Muscle of leg (tissue), 11 donors: ENCODE measurements around the gene CSF2RB. TPM values are rescaled to one million over a fixed set of nuclear protein-coding genes. Genes with fewer than 3 reads are reported as not detected.
"Not testable (repeated sequence)": the region's sequence is repeated elsewhere in the genome, so short reads cannot be mapped to it uniquely, and the experiment has no call there.

Experiments
- DNase-seq: peaks from one replicate; pipeline ENCODE4 v3.0.0; 2013
- H3K27ac ChIP-seq: one replicate; pipeline ENCODE4 v1.5.1; 2013; ENCODE audit warnings: mild to moderate bottlenecking, low read length, control low read depth
- H3K27me3 ChIP-seq: one replicate; pipeline ENCODE4 v1.6.1; 2013; ENCODE audit warnings: low read length; ENCODE audit not compliant: control insufficient read depth, insufficient read depth
- H3K36me3 ChIP-seq: one replicate; pipeline ENCODE4 v1.6.1; 2013; ENCODE audit warnings: low read length; ENCODE audit not compliant: control insufficient read depth, insufficient read depth
- H3K4me1 ChIP-seq: one replicate; pipeline ENCODE4 v1.6.1; 2013; ENCODE audit warnings: low read length; ENCODE audit not compliant: control insufficient read depth, insufficient read depth
- H3K4me3 ChIP-seq: one replicate; pipeline ENCODE4 v1.5.1; 2013; ENCODE audit warnings: low read length, control low read depth
- H3K9me3 ChIP-seq: replicated peaks from 2 replicates; pipeline ENCODE4 v1.6.1; 2013; ENCODE audit warnings: low read depth, low read length; ENCODE audit not compliant: control insufficient read depth
- WGBS: methylation state at CpG from one replicate; pipeline ENCODE4 v1.1.5; 2013; ENCODE audit warnings: missing lambda C conversion rate; ENCODE audit not compliant: insufficient coverage; 5-methylcytosine and 5-hydroxymethylcytosine counted together
- polyA plus RNA-seq, 8 donors: library from polyadenylated mRNA; unstranded; fragments of 120-200 nt; gene quantifications; one replicate each; pipeline versions ENCODE4 v1.2.1 to v1.2.3, GENCODE V29; 2013; ENCODE audit warnings: inconsistent platforms in 1 of 8, low replicate concordance in 1 of 8; ENCODE audit not compliant: insufficient read length in 8 of 8, insufficient read depth in 1 of 8
- total RNA-seq: library from RNA; stranded (reverse); fragments of 120-200 nt; gene quantifications from one replicate; pipeline ENCODE4 v1.2.4, GENCODE V29; 2013

CSF2RB gene
- total and polyA plus RNA-seq, 9 donors, result 1.3 to 3.2 (median 2.1) TPM

DNA sequence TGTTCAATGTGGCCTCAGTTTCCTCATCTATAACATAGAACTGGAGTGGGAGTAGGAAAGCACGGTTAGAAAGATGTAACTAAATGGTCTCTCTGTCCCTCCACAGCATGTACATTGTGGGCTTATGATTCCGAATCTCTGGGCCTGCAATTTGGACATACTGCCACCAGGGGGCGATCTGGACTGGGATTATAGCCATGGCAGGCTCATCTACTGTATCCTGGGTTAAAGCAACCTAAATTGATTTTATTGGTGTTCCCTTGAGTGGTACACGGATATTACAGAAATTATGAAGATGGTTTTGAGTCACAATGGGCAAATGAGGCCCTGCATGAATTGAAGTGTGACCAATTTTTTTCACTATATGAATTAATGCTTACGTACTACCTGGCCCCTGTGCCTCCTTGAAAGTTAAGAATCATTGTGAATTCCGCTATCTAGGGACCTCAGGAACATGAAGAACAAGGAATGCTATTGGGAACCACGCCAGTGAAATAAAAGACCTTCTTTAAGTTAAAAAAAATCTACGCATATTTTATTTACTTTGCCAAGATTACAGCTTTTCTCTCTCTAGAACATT is 72.9 kb downstream of the CSF2RB start:
- DNase-seq, result no peak
- H3K27ac ChIP-seq, result no peak overlapping the region
- no peaks in the 10 kb centered on the region for H3K36me3 ChIP-seq
- H3K27me3 ChIP-seq, result peaks cover 28% of the 10 kb centered on the region
- H3K4me3 ChIP-seq, result no peak overlapping the region
- 19% methylated on average over 2 of the region's 8 CpGs for WGBS
- no peaks in the 10 kb centered on the region for H3K4me1 ChIP-seq
- peaks cover 7% of the 10 kb centered on the region for H3K9me3 ChIP-seq

DNA sequence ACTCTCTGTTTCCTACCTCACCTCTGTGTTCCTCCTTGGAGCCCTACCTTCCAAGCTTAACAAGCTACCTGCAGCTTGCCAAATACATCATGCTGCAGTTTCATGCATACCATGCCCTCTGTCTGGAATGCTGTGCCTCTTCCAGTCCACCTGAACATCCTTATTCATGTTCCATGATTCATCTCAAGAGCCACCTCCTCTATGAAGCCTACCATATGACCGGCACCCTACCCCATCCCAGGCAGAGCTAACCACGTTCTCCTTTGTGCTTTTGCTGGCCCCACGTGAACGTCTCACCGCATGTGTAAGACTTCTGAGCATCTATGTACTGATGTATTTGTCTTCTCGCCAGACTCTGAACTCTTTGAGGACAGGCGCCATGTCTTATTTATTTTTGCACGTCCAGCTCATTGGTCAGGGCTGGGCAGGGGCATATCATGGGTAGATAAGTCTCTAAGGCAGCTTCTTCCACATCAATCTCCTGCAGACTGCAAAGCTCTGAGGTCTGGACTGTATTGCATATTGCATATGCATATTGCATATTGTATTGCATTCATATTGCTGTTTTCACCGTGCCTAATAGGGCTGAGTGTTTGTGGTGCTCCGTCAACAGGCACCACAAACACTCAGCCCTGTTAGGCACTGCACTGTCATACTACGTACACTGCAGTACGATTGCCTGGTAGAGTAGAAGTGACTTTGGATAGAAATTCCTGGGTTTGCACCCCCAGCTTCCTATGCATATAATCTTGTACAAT is 74.8 kb downstream of the CSF2RB start:
- 68% methylated on average over 3 of the region's 12 CpGs for WGBS
- H3K27me3 ChIP-seq, result peaks cover 21% of the 10 kb centered on the region
- H3K4me1 ChIP-seq, result no peaks in the 10 kb centered on the region
- no peak overlapping the region for H3K27ac ChIP-seq
- no peak for DNase-seq
- peaks cover 7% of the 10 kb centered on the region for H3K9me3 ChIP-seq
- no peak overlapping the region for H3K4me3 ChIP-seq
- H3K36me3 ChIP-seq, result no peaks in the 10 kb centered on the region

DNA sequence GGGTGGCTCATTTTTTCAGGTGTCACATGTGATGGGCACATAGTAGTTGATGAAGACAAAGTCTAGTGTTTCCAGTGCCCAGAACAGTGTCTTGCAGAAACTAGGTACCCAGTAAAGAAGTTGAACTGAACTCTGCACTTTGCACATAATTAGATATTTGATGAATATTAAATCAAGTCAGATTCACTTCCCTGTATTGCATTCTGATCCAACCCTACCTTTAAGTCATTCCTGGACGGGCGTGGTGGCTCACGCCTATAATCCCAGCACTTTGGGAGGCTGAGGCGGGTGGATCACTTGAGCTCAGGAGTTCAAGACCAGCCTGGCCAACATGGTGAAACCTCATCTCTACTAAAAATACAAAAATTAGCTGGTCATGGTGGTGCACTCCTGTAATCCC is 75.6 kb downstream of the CSF2RB start:
- not testable (repeated sequence) for DNase-seq, H3K4me1 ChIP-seq, H3K27ac ChIP-seq, H3K4me3 ChIP-seq, H3K9me3 ChIP-seq, H3K36me3 ChIP-seq
- peaks cover 21% of the 10 kb centered on the region for H3K27me3 ChIP-seq
- 94% methylated on average over 3 of the region's 4 CpGs for WGBS

Other genes starting within 250 kb of the CSF2RB start
- 0.04 TPM for gene CACNG2, start 209.9 kb upstream of the CSF2RB start, total RNA-seq
- gene CACNG2, start 209.9 kb upstream of the CSF2RB start, polyA plus RNA-seq, result under 1 TPM in 3 of 8 donors, not detected in 5; 0.07 to 0.14 (median 0.11) TPM
- gene IFT27, start 137.5 kb upstream of the CSF2RB start, total RNA-seq, result 23.3 TPM
- 10 to 100 TPM; 19.2 to 26.7 (median 24.2) TPM for gene IFT27, start 137.5 kb upstream of the CSF2RB start, polyA plus RNA-seq
- gene PVALB, start 96.6 kb upstream of the CSF2RB start, total RNA-seq, result 8.1 TPM
- 10 to 100 TPM in 6 of 8 donors, 1 to 10 TPM in 2; 2.9 to 22.2 (median 12.5) TPM for gene PVALB, start 96.6 kb upstream of the CSF2RB start, polyA plus RNA-seq
- 5.9 TPM for gene NCF4, start 52.6 kb upstream of the CSF2RB start, total RNA-seq
- 1 to 10 TPM; 3.7 to 6.2 (median 4.6) TPM for gene NCF4, start 52.6 kb upstream of the CSF2RB start, polyA plus RNA-seq
- 22.3 TPM for gene TST, start 105.8 kb downstream of the CSF2RB start, total RNA-seq
- 10 to 100 TPM; 16.2 to 21.8 (median 17.2) TPM for gene TST, start 105.8 kb downstream of the CSF2RB start, polyA plus RNA-seq
- gene MPST, start 106.1 kb downstream of the CSF2RB start, total RNA-seq, result 56.0 TPM
- gene MPST, start 106.1 kb downstream of the CSF2RB start, polyA plus RNA-seq, result 10 to 100 TPM; 44.4 to 64.0 (median 51.9) TPM
- gene KCTD17, start 138.1 kb downstream of the CSF2RB start, total RNA-seq, result 10.6 TPM
- 10 to 100 TPM; 15.6 to 22.1 (median 19.5) TPM for gene KCTD17, start 138.1 kb downstream of the CSF2RB start, polyA plus RNA-seq
- gene TMPRSS6, start 196.1 kb downstream of the CSF2RB start, total RNA-seq, result not detected
- gene TMPRSS6, start 196.1 kb downstream of the CSF2RB start, polyA plus RNA-seq, result under 1 TPM; 0.04 to 0.18 (median 0.11) TPM
- 0.27 TPM for gene IL2RB, start 236.3 kb downstream of the CSF2RB start, total RNA-seq
- gene IL2RB, start 236.3 kb downstream of the CSF2RB start, polyA plus RNA-seq, result 1 to 10 TPM in 5 of 8 donors, under 1 TPM in 3; 0.68 to 1.7 (median 1.3) TPM